H7 (cell line): Measurements from ENCODE around the gene NT5C1A. TPM values are rescaled to one million over a fixed set of nuclear protein-coding genes. Genes with fewer than 3 reads are reported as not detected.
A peak's percentile ranks its signal among the peaks of the same experiment; 100 is the strongest.

ENCODE experiments used
- DNase-seq: peaks from one replicate; pipeline ENCODE4 v3.0.0; 2012
- H3K27me3 ChIP-seq: 2 replicates; pipeline ENCODE4 v1.6.0; 2011; ENCODE audit warnings: mild to moderate bottlenecking, low read length; ENCODE audit not compliant: control insufficient read depth, insufficient read depth
- H3K36me3 ChIP-seq: replicated peaks from 2 replicates; pipeline ENCODE4 v1.5.1; 2011; ENCODE audit warnings: low read length; ENCODE audit not compliant: control insufficient read depth, insufficient read depth
- H3K4me3 ChIP-seq: 2 replicates; pipeline ENCODE4 v1.5.1; 2011; ENCODE audit warnings: low read depth, mild to moderate bottlenecking, control low read depth, low read length, moderate library complexity; ENCODE audit not compliant: insufficient read depth
- total RNA-seq: library from RNA; depleted of rRNA; stranded (reverse); fragments of >200 nt; shearing (Covaris generic); gene quantifications from 2 replicates; pipeline ENCODE4 v1.2.3, GENCODE V29; 2014

NT5C1A gene
- total RNA-seq, 1 experiment from 2014 or later = not detected

GRCh38 chr1:39695016-39695415 lies 23.1 kb upstream of the NT5C1A start:
- peak; percentile 43 for DNase-seq
- Histone ChIP-seq H3K4me3 (no peak overlapping the region), H3K36me3 (no peaks in the 10 kb centered on the region), H3K27me3 (peaks cover 94% of the 10 kb centered on the region)

GRCh38 chr1:39694026-39694425 lies 22.1 kb upstream of the NT5C1A start:
- H3K27me3 ChIP-seq = peaks cover 98% of the 10 kb centered on the region

GRCh38 chr1:39692152-39693074 lies 20.5 kb upstream of the NT5C1A start:
- Histone ChIP-seq H3K36me3 (no peaks in the 10 kb centered on the region), H3K27me3 (peaks cover 97% of the 10 kb centered on the region), H3K4me3 (peak overlapping the region; percentile 31; the same call in 1 of the 2 replicates)
- peak; percentile 83 for DNase-seq

More at GRCh38 chr1:39694026-39694425, 22.1 kb upstream of the NT5C1A start:
- no peaks in the 10 kb centered on the region for H3K36me3 ChIP-seq
- DNase-seq = no peak
- no peak overlapping the region for H3K4me3 ChIP-seq

- peak; percentile 98 for DNase-seq
- no peaks in the 10 kb centered on the region for H3K36me3 ChIP-seq
- peak within 1 kb of the TSS; percentile 31; the same call in 1 of the 2 replicates for H3K4me3 ChIP-seq
- peaks cover 97% of the 10 kb centered on the region for H3K27me3 ChIP-seq
Observed at GRCh38 chr1:39691383-39692151, 19.7 kb upstream of the NT5C1A start, which contains the start of gene HPCAL4. Gene HPCAL4, minus strand, starts transcription at chr1:39691433. Its CDS starts 6,830 bp downstream, at chr1:39684603.

- DNase-seq = peak; percentile 20
- H3K27me3 ChIP-seq = peaks cover 96% of the 10 kb centered on the region
- H3K4me3 ChIP-seq = peak overlapping the region; percentile 25; the same call in 1 of the 2 replicates
- no peaks in the 10 kb centered on the region for H3K36me3 ChIP-seq
Observed at GRCh38 chr1:39690794-39691382, 19.0 kb upstream of the NT5C1A start.

GRCh38 chr1:39690225-39690624 lies 18.3 kb upstream of the NT5C1A start:
- H3K36me3 ChIP-seq = no peaks in the 10 kb centered on the region
- peaks cover 93% of the 10 kb centered on the region for H3K27me3 ChIP-seq
- H3K4me3 ChIP-seq = no peak overlapping the region
- no peak for DNase-seq

GRCh38 chr1:39689635-39690034 lies 17.7 kb upstream of the NT5C1A start:
- no peaks in the 10 kb centered on the region for H3K36me3 ChIP-seq
- no peak overlapping the region for H3K4me3 ChIP-seq
- H3K27me3 ChIP-seq = peaks cover 93% of the 10 kb centered on the region
- peak; percentile 14 for DNase-seq

- H3K27me3 ChIP-seq = peaks cover 93% of the 10 kb centered on the region
- no peaks in the 10 kb centered on the region for H3K36me3 ChIP-seq
- no peak overlapping the region for H3K4me3 ChIP-seq
- no peak for DNase-seq
Observed at GRCh38 chr1:39689214-39689613, 17.3 kb upstream of the NT5C1A start.

GRCh38 chr1:39688706-39689105 lies 16.8 kb upstream of the NT5C1A start:
- peaks cover 93% of the 10 kb centered on the region for H3K27me3 ChIP-seq
- DNase-seq = no peak

GRCh38 chr1:39687243-39687642 lies 15.3 kb upstream of the NT5C1A start:
- H3K4me3 ChIP-seq = no peak overlapping the region
- no peak for DNase-seq
- H3K36me3 ChIP-seq = no peaks in the 10 kb centered on the region
- H3K27me3 ChIP-seq = peaks cover 93% of the 10 kb centered on the region

More at GRCh38 chr1:39688706-39689105, 16.8 kb upstream of the NT5C1A start:
- no peaks in the 10 kb centered on the region for H3K36me3 ChIP-seq
- no peak overlapping the region for H3K4me3 ChIP-seq

- Histone ChIP-seq H3K27me3 (peaks cover 93% of the 10 kb centered on the region), H3K36me3 (no peaks in the 10 kb centered on the region), H3K4me3 (no peak overlapping the region)
- DNase-seq = no peak
Observed at GRCh38 chr1:39685071-39685470, 13.2 kb upstream of the NT5C1A start.

GRCh38 chr1:39684313-39684664 lies 12.4 kb upstream of the NT5C1A start:
- H3K4me3 ChIP-seq = no peak overlapping the region
- DNase-seq = no peak
- peaks cover 93% of the 10 kb centered on the region for H3K27me3 ChIP-seq
- no peaks in the 10 kb centered on the region for H3K36me3 ChIP-seq

- DNase-seq = peak; percentile 86
- Histone ChIP-seq H3K36me3 (no peaks in the 10 kb centered on the region), H3K27me3 (peaks cover 93% of the 10 kb centered on the region), H3K4me3 (0 out of 2 replicates have a peak overlapping the region, but pooled peaks have one; percentile 2)
Observed at GRCh38 chr1:39683591-39684312, 11.8 kb upstream of the NT5C1A start.

GRCh38 chr1:39681999-39682398 lies 10.1 kb upstream of the NT5C1A start:
- no peak for DNase-seq
- no peak overlapping the region for H3K4me3 ChIP-seq
- H3K27me3 ChIP-seq = peaks cover 93% of the 10 kb centered on the region
- H3K36me3 ChIP-seq = no peaks in the 10 kb centered on the region
